HT-29 (cell line): ENCODE results near the gene ZNF169. TPM values are rescaled to one million over a fixed set of nuclear protein-coding genes. Genes with fewer than 3 reads are reported as not detected.
A peak's percentile ranks its signal among the peaks of the same experiment; 100 is the strongest.
"Not testable (repeated sequence)": the region's sequence is repeated elsewhere in the genome, so short reads cannot be mapped to it uniquely, and the experiment has no call there.

Source experiments
- DNase-seq: peaks from one replicate; pipeline ENCODE4 v3.0.0-alpha.2; 2015; ENCODE audit warnings: low spot score
- total RNA-seq: library from RNA; depleted of rRNA; stranded (reverse); fragments of >200 nt; shearing (Covaris generic); gene quantifications from 2 replicates; pipeline ENCODE4 v1.2.3, GENCODE V29; 2014; rRNA removed

ZNF169 gene
- total RNA-seq: 7.3 and 7.6 TPM in 2 replicates

DNA sequence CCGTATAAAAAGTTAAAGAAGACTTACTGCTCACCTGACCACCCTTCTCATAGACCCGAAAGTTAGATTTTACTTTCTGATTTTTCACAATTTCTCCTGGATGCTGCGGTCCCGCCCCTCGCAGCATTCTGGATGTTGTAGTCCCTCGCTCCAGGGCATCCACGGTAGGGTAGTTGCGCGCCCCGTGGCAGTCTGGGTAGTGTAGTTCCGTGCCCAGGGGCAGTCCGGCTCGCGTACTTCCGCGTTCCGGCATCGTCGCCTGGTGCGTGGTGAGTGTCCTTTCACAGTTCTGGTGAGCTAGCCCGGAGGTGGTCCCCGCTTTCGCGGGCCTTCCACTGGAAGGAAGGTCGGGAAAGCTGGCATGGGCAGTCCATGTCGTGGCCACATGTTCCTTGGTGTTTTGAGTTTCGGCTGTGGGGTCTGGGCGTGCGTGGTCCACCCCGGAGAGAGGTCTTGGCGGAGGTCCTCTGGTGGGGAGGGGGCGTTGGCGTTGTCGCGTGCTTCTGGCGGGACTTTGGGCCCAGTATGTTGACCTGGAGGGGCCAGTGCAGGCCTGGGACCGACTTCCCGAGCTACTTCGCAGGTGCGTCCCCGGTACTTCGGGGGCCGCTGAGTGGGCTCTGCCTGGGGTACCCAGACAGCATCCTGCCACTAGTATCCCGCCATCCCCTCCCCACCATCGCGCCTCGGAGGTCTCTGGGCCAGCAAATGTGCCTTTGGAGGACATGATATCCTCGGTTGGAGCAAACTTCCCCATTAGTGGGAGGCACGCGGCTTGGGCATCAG lies at the start of gene ZNF169:
ZNF169 (plus strand) TSS at position 222 of the 786 bp plus-strand sequence. CDS start 19,515 bp downstream, outside the sequence.
- DNase-seq: peak; percentile 86

- peak; percentile 31 for DNase-seq
Measured at GRCh38 chr9:94210616-94211603, 48.2 kb upstream of the ZNF169 start.

GRCh38 chr9:94212091-94212490 lies 47.0 kb upstream of the ZNF169 start:
- no peak for DNase-seq

GRCh38 chr9:94212531-94212930 lies 46.6 kb upstream of the ZNF169 start:
- no peak for DNase-seq

GRCh38 chr9:94213511-94214124 lies 45.5 kb upstream of the ZNF169 start:
- peak; percentile 94 for DNase-seq

DNA sequence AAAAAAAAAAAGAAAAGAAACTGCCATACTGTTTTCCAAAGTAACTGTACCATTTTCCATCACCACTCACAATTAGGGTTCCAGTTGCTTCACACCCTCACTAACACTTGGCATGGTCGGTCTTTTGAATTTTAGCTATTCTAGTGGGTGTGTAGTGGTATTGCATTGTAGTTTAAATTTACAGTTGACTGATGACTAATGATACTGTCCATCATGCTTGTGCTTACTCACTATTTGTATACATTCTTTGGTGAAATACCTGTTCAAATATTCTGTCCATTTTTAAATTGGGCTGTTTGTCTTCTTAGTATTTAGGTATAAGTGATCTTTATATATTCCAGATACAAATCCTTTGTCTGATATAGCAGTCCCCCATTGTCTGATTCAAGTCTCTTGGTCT lies 36.2 kb upstream of the ZNF169 start:
- no peak for DNase-seq

DNA sequence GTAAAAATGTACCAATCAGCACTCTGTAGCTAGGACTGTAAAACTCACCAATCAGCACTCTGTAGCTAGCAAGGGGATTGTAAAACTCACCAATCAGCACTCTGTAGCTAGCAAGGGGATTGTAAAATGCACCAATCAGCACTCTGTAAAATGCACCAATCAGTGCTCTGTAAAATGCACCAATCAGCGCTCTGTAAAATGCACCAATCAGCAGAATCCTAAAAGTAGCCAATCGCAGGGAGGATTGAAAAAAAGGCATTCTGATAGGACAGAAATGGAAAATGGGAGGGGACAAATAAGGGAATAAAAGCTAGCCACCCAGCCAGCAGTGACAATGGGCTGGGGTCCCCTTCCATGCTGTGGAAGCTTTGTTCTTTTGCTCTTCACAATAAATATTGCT lies 33.7 kb upstream of the ZNF169 start:
- DNase-seq: not testable (repeated sequence)

DNA sequence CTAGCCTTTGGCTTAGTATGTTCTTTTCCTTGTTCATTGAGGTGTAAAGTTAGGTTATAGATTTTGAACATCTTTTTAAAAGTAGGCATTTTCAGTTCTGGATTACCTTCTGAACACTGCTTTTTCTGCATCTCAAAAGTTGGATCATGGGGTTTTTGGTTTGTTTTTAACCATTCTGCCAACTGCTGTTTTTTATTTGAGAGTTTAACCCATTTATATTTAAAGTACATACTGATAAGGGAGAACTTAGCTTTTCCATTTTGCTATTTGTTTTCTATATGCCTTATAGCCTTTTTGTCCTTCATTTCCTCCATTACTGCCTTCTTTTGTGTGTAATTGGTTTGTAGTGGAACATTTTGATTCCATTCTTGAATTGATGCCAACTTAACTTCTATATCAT lies 30.5 kb upstream of the ZNF169 start:
- DNase-seq: no peak

DNA sequence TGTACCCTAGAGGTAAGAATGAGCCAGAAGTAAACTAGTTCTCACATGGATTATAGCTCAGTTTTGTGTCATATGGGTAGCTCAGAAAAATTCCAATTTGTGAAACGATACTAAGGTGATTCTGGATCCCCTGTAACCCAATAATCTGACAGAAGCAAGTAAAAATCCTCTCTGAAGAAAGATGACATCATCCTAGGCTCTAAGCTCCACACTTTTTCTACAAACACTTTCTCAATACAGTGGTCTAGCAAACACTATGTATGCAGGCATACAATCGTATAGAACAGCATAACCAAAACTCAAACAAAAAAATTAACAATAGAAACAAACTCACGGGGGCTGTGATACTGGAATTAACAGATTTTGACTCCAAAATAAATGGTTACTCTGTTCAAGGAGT lies 26.7 kb upstream of the ZNF169 start:
- DNase-seq: no peak

- not testable (repeated sequence) for DNase-seq
Measured at GRCh38 chr9:94241098-94241497, 18.0 kb upstream of the ZNF169 start.

- DNase-seq: no peak
Measured at GRCh38 chr9:94245651-94246050, 13.4 kb upstream of the ZNF169 start.

GRCh38 chr9:94250456-94250855 lies 8.6 kb upstream of the ZNF169 start:
- DNase-seq: no peak

DNA sequence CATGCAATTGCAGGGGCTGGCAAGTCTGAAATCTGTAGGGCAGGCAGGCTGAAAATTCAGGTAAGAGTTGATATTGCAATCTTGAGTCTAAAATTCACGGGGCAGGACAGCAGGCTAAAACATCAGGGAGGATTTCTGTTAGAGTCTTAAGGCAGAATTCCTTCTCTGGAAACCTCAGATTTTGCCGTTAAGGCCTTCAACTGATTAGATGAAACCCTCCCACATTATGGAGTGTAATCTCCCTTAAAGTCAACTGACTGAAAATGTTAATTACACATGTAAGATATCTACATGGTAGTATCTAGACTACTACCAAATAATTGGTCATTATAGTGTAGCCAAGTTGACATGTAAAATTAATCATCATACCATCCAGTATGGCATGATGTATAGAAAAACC lies 3.1 kb upstream of the ZNF169 start:
- no peak for DNase-seq

- DNase-seq: not testable (repeated sequence)
Measured at GRCh38 chr9:94265626-94266402, 6.7 kb downstream of the ZNF169 start.

DNA sequence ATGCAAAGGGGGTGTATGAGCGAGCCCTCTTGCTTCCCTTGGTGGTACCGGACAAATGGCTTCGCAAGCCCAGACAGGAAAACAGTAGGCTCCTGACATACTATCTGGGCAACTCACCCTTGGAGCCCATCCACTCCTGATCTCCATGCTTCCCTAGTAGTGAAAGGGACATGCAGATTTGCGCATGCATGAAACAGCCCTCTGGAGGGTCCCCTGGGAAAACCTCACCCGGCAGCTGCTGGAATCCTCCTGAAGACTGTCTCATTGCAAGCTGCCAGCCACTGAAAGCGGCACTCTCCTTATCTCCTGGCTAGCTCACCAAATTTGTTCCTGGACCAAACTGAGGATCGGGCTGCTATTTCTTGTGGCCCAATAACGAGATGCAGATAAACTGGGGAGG lies 10.2 kb downstream of the ZNF169 start:
- DNase-seq: no peak

GRCh38 chr9:94270009-94270408 lies 10.9 kb downstream of the ZNF169 start:
- no peak for DNase-seq

GRCh38 chr9:94277029-94277428 lies 17.9 kb downstream of the ZNF169 start:
- not testable (repeated sequence) for DNase-seq

DNA sequence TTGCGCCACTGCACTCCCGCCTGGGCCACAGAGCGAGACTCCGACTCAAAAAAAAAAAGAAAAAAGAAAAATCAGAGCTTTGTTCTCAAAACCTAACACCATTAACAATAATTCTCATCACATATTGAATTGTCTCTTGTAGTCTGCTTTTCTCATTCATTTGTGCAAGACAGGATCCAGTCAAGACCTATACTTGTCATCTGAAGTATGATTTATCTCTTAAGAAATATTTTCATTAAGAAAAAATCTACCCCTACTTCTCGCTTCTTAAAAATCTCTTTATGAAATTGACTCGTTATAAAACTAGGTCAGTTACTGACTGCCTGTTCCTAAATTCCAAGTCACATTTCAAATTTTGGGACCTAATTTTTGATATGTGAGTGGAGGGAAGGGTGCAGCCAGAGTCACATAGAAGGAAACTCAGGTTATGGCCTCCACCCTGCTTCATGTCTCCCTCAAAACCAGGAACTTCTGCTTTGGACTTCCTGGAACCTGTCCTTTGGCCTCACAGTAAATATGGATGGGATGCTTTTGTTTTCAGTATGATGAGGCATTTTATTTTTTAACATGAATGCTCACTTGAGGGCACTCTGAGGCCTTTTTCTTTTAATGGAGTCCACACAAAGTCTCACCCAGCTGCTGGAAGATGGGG lies 18.9 kb downstream of the ZNF169 start:
- no peak for DNase-seq

- DNase-seq: no peak
Measured at GRCh38 chr9:94280409-94280989, 21.4 kb downstream of the ZNF169 start.

- no peak for DNase-seq
Measured at GRCh38 chr9:94281101-94281500, 22.0 kb downstream of the ZNF169 start.
